ENCODE measurements around the gene UCN. TPM values are rescaled to one million over a fixed set of nuclear protein-coding genes. Genes with fewer than 3 reads are reported as not detected.

The UCN gene
- total RNA-seq, 1 experiment from 2014 or later, result 1.5 TPM

DNA sequence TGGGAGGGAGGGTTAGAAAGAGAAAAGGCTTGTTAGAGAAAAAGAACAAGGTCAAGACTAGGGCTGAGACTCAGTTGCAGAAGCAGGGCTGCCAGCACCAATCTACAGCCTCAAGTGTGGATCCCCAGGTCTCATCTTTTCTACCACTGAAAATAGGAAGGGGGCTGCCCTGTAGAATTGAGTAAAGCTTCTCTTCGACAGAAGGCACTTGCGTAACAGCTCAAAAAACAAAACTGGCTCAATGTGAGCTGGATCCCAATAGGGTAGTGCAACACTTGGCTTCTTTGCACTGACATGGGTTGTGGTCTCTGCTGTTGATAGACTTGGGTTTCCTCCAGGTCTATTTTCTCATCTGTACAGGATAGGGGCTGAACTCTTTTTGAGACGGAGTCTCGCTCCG lies 16.5 kb upstream of the UCN start:
- Histone ChIP-seq H2BK15ac (ENCODE audit: low read depth, low read length) (no peak overlapping the region), H3K4me2 (ENCODE audit: insufficient read depth, insufficient read length, low read length) (no peak overlapping the region), H3K18ac (ENCODE audit: insufficient read length, low read depth, low read length) (no peak overlapping the region), H3K27ac (ENCODE audit: insufficient read length, low read depth, low read length) (no peak overlapping the region), H2AK5ac (ENCODE audit: insufficient read length, low read length) (no peak overlapping the region), H3K9ac (ENCODE audit: extremely low read depth, insufficient read length, low read length) (no peak overlapping the region), H2BK12ac (ENCODE audit: insufficient read length, low read depth, low read length) (no peak overlapping the region), H3K23ac (ENCODE audit: insufficient read length, low read depth, low read length) (no peak overlapping the region), H2BK120ac (ENCODE audit: low read depth, low read length, poor library complexity, severe bottlenecking) (no peak overlapping the region), H2BK5ac (ENCODE audit: insufficient read length, low read length) (no peak overlapping the region), H3K79me1 (ENCODE audit: insufficient read depth, low read depth, low read length, poor library complexity, severe bottlenecking) (no peaks in the 10 kb centered on the region), H3K4ac (ENCODE audit: low read depth, low read length) (no peak overlapping the region), H3K79me2 (ENCODE audit: insufficient read depth, low read length) (no peaks in the 10 kb centered on the region), H3K23me2 (ENCODE audit: insufficient read length, low read depth, low read length, poor library complexity, severe bottlenecking) (peaks cover 10% of the 10 kb centered on the region), H3K9me3 (ENCODE audit: control insufficient read depth, low read depth, low read length) (no peaks in the 10 kb centered on the region), H3K4me1 (ENCODE audit: insufficient read depth, low read length) (0 out of 2 replicates have a peak, but pooled peaks cover 2% of the 10 kb centered on the region), H3K56ac (ENCODE audit: insufficient read length, low read depth, low read length) (no peak overlapping the region), H4K91ac (ENCODE audit: insufficient read length, low read depth, low read length) (no peak overlapping the region), H4K20me1 (ENCODE audit: control insufficient read depth, insufficient read depth, insufficient read length) (no peaks in the 10 kb centered on the region), H3K27me3 (ENCODE audit: insufficient read depth, low read length) (no peaks in the 10 kb centered on the region), H2BK20ac (ENCODE audit: low read depth, low read length, poor library complexity, severe bottlenecking) (no peak overlapping the region), H2AFZ (ENCODE audit: low read length) (no peak overlapping the region), H4K5ac (ENCODE audit: insufficient read length, low read depth, low read length) (no peak overlapping the region), H3T11ph (ENCODE audit: low read length) (no peak overlapping the region), H4K8ac (replicated peaks; ENCODE audit: insufficient read length, low read depth, low read length) (no peak overlapping the region), H3K14ac (ENCODE audit: insufficient read depth, low read length) (no peak overlapping the region)
- DNase-seq, result no peak
- peaks cover 13 to 19% of the 10 kb centered on the region in 2 experiments for H3K4me1 Mint-ChIP-seq
- TF ChIP-seq, protein P1, sequence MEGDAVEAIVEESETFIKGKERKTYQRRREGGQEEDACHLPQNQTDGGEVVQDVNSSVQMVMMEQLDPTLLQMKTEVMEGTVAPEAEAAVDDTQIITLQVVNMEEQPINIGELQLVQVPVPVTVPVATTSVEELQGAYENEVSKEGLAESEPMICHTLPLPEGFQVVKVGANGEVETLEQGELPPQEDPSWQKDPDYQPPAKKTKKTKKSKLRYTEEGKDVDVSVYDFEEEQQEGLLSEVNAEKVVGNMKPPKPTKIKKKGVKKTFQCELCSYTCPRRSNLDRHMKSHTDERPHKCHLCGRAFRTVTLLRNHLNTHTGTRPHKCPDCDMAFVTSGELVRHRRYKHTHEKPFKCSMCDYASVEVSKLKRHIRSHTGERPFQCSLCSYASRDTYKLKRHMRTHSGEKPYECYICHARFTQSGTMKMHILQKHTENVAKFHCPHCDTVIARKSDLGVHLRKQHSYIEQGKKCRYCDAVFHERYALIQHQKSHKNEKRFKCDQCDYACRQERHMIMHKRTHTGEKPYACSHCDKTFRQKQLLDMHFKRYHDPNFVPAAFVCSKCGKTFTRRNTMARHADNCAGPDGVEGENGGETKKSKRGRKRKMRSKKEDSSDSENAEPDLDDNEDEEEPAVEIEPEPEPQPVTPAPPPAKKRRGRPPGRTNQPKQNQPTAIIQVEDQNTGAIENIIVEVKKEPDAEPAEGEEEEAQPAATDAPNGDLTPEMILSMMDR (conservative IDR thresholded peaks at IDR 0.05), result no peak
- peak overlapping the region; percentile 4 to 21; a peak in 4 of 5 replicates for H3K4me3 Mint-ChIP-seq
- peaks cover 25 to 43% (median 39%) of the 10 kb centered on the region in 3 experiments for H3K36me3 Mint-ChIP-seq (ENCODE audit: insufficient read depth in 1 of 3, low read depth in 3 of 3)
- peak overlapping the region in 2 of 3 experiments; percentile 14 to 61; a peak in 3 of 7 replicates for H3K27ac Mint-ChIP-seq
- H3K9me3 Mint-ChIP-seq, result peaks cover 0 to 2% of the 10 kb centered on the region in 2 experiments; a peak in 2 of 5 replicates
- no peaks in the 10 kb centered on the region for H3K27me3 Mint-ChIP-seq (ENCODE audit: low read depth)
- WGBS (ENCODE audit: extremely low coverage, insufficient read length, low lambda C conversion rate), result no CpG with 5 or more reads among the region's 5 CpGs

Data from H9 (cell line).